ENCODE results near the gene C3orf20.

DNA sequence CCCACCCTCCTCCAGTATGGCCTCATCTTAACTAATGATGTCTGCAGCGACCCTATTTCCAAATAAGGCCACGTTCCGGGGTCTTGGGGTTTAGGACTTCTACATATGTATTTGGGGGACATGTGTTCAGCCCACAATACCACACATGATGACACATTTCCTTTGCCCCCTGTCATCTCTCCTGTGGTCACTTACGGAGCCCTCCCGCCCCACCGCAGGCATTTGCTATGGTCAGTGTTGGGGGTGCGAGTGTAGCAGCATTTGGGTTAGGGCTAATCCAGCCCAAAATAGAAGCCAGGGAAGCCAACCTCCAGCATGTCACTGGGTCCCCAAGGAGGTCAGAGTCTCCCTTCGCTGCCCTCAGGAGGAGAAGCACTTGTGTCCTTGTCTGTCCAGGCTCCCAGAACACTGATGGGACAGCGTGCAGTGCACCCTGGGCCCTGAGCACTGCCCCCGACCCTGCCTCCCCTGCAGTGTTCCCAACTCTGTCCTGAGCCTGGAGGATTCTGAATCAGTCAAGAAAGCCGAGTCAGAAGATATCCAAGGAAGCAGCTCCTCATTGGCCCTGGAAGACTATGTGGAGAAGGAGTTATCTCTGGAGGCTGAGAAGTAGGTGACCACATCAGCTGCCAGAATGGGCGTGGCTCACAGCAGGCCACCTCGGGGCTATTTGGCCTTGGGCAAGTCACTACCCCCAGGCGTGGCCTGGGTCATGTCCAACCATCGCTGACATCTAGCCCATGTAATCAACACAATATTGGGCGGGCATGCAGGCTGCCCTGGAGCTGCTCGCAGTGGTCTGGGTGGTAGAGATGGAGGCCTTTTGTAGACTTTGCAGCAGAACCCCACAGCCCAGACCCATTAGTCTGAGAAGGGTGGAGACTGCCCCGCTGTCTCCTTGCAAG, 96.9 kb downstream of the C3orf20 start:
- TF ChIP-seq, protein P1, sequence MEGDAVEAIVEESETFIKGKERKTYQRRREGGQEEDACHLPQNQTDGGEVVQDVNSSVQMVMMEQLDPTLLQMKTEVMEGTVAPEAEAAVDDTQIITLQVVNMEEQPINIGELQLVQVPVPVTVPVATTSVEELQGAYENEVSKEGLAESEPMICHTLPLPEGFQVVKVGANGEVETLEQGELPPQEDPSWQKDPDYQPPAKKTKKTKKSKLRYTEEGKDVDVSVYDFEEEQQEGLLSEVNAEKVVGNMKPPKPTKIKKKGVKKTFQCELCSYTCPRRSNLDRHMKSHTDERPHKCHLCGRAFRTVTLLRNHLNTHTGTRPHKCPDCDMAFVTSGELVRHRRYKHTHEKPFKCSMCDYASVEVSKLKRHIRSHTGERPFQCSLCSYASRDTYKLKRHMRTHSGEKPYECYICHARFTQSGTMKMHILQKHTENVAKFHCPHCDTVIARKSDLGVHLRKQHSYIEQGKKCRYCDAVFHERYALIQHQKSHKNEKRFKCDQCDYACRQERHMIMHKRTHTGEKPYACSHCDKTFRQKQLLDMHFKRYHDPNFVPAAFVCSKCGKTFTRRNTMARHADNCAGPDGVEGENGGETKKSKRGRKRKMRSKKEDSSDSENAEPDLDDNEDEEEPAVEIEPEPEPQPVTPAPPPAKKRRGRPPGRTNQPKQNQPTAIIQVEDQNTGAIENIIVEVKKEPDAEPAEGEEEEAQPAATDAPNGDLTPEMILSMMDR (conservative IDR thresholded peaks at IDR 0.05; ENCODE audit: low read depth in 2 of 2), result no peak
- TF ChIP-seq POLR2AphosphoS5 (IDR thresholded peaks at IDR 0.05; ENCODE audit: low read depth) (no peak), EZH2 (IDR thresholded peaks at IDR 0.05; ENCODE audit: low read depth, unreplicated experiment) (no peak), REST (IDR thresholded peaks at IDR 0.05; ENCODE audit: unreplicated experiment) (no peak), ZNF114 (CRISPR knock-in tag; IDR thresholded peaks at IDR 0.05) (no peak), EZH2phosphoT487 (IDR thresholded peaks at IDR 0.05; ENCODE audit: unreplicated experiment) (no peak), ZNF331 (CRISPR knock-in tag; IDR thresholded peaks at IDR 0.05; ENCODE audit: low read depth) (no peak), NANOG (IDR thresholded peaks at IDR 0.05; ENCODE audit: borderline replicate concordance) (no peak), CREB1 (CRISPR knock-in tag; IDR thresholded peaks at IDR 0.05; ENCODE audit: low read depth) (no peak)
